ENCODE results near the gene ITSN1.
A peak's percentile ranks its signal among the peaks of the same experiment; 100 is the strongest.
"Not testable (repeated sequence)": the region's sequence is repeated elsewhere in the genome, so short reads cannot be mapped to it uniquely, and the experiment has no call there.

Gene ITSN1

GRCh38 chr21:33651965-33652680 is 9.8 kb downstream of the ITSN1 start:
- DNase-seq (ENCODE audit: low spot score) = no peak

- DNase-seq (ENCODE audit: low spot score) = no peak
Observed at GRCh38 chr21:33654412-33654811, 12.1 kb downstream of the ITSN1 start.

GRCh38 chr21:33655588-33656221 is 13.4 kb downstream of the ITSN1 start:
- DNase-seq (ENCODE audit: low spot score) = peak; percentile 84

- DNase-seq (ENCODE audit: low spot score) = peak; percentile 27
Observed at GRCh38 chr21:33657124-33657820, 15.0 kb downstream of the ITSN1 start.

- DNase-seq (ENCODE audit: low spot score) = no peak
Observed at GRCh38 chr21:33658919-33659567, 16.7 kb downstream of the ITSN1 start.

- no peak for DNase-seq (ENCODE audit: low spot score)
Observed at GRCh38 chr21:33659568-33659949, 17.3 kb downstream of the ITSN1 start.

GRCh38 chr21:33660406-33660805 is 18.1 kb downstream of the ITSN1 start:
- no peak for DNase-seq (ENCODE audit: low spot score)

GRCh38 chr21:33661146-33661545 is 18.8 kb downstream of the ITSN1 start:
- DNase-seq (ENCODE audit: low spot score) = no peak

- no peak for DNase-seq (ENCODE audit: low spot score)
Observed at GRCh38 chr21:33662046-33662445, 19.7 kb downstream of the ITSN1 start.

GRCh38 chr21:33663241-33663640 is 20.9 kb downstream of the ITSN1 start:
- no peak for DNase-seq (ENCODE audit: low spot score)

GRCh38 chr21:33664135-33664534 is 21.8 kb downstream of the ITSN1 start:
- DNase-seq (ENCODE audit: low spot score) = no peak

- DNase-seq (ENCODE audit: low spot score) = no peak
Observed at GRCh38 chr21:33666153-33666552, 23.9 kb downstream of the ITSN1 start.

- no peak for DNase-seq (ENCODE audit: low spot score)
Observed at GRCh38 chr21:33667636-33668035, 25.3 kb downstream of the ITSN1 start.

- no peak for DNase-seq (ENCODE audit: low spot score)
Observed at GRCh38 chr21:33668180-33668579, 25.9 kb downstream of the ITSN1 start.

- DNase-seq (ENCODE audit: low spot score) = no peak
Observed at GRCh38 chr21:33668620-33669019, 26.3 kb downstream of the ITSN1 start.

- no peak for DNase-seq (ENCODE audit: low spot score)
Observed at GRCh38 chr21:33670076-33670978, 28.0 kb downstream of the ITSN1 start.

GRCh38 chr21:33673473-33673872 is 31.2 kb downstream of the ITSN1 start:
- DNase-seq (ENCODE audit: low spot score) = no peak

- no peak for DNase-seq (ENCODE audit: low spot score)
Observed at GRCh38 chr21:33674226-33674625, 31.9 kb downstream of the ITSN1 start.

GRCh38 chr21:33676666-33677065 is 34.4 kb downstream of the ITSN1 start:
- DNase-seq (ENCODE audit: low spot score) = not testable (repeated sequence)

GRCh38 chr21:33677450-33677849 is 35.1 kb downstream of the ITSN1 start:
- DNase-seq (ENCODE audit: low spot score) = no peak

GRCh38 chr21:33680870-33681269 is 38.6 kb downstream of the ITSN1 start:
- DNase-seq (ENCODE audit: low spot score) = no peak
